Measurements from ENCODE around the gene ADAMTS9.

GRCh38 chr3:64575211-64575844, 112.5 kb downstream of the ADAMTS9 start:
- TF ChIP-seq CTCF (IDR thresholded peaks at IDR 0.05; ENCODE audit: extremely low read depth in 1 of 2, insufficient read depth in 1 of 2, low read depth in 1 of 2, low read length in 2 of 2) = peak; percentile 46 to 54
- no peak for TF ChIP-seq JUN (IDR thresholded peaks at IDR 0.05; ENCODE audit: borderline replicate concordance, insufficient read depth, insufficient read length, low read depth)
- no peak for TF ChIP-seq MYC (IDR thresholded peaks at IDR 0.05; ENCODE audit: low read depth, low read length)
- no peak for TF ChIP-seq POLR2A (IDR thresholded peaks at IDR 0.05; ENCODE audit: low read depth, low read length)
- no peak for TF ChIP-seq POLR2AphosphoS5 (IDR thresholded peaks at IDR 0.05; ENCODE audit: insufficient read depth, low read depth, low read length)
